GM23248 (cell line): ENCODE results near the gene MRPL36. TPM values are rescaled to one million over a fixed set of nuclear protein-coding genes. Genes with fewer than 3 reads are reported as not detected.

Experiments used
- DNase-seq: peaks from one replicate; pipeline ENCODE4 v3.0.0-alpha.2; 2015
- H2AFZ ChIP-seq: fragments of 200-600 bp; sonication (generic); 2 replicates; pipeline ENCODE4 v1.6.1; 2016; ENCODE audit warnings: antibody characterized with exemption
- H3F3A ChIP-seq: fragments of 200-600 bp; sonication (generic); 2 replicates; pipeline ENCODE4 v1.6.1; 2016; ENCODE audit warnings: mild to moderate bottlenecking, antibody characterized with exemption, mixed run types; ENCODE audit not compliant: insufficient read depth
- H3K27ac ChIP-seq: fragments of 200-600 bp; sonication (generic); 2 replicates; pipeline ENCODE4 v1.5.1; 2016; ENCODE audit warnings: mild to moderate bottlenecking
- H3K27me3 ChIP-seq: fragments of 200-600 bp; sonication (generic); replicated peaks from 2 replicates; pipeline ENCODE4 v1.6.1; 2016; ENCODE audit warnings: mild to moderate bottlenecking; ENCODE audit not compliant: insufficient read depth
- H3K36me3 ChIP-seq: fragments of 200-600 bp; sonication (generic); 2 replicates; pipeline ENCODE4 v1.6.1; 2016; ENCODE audit warnings: low read depth, mild to moderate bottlenecking
- H3K4me1 ChIP-seq: fragments of 200-600 bp; sonication (generic); 2 replicates; pipeline ENCODE4 v1.6.1; 2016; ENCODE audit warnings: mild to moderate bottlenecking; ENCODE audit not compliant: insufficient read depth
- H3K4me2 ChIP-seq: fragments of 200-600 bp; sonication (generic); one replicate; pipeline ENCODE4 v1.6.1; 2016; ENCODE audit warnings: mild to moderate bottlenecking; ENCODE audit not compliant: unreplicated experiment
- H3K4me3 ChIP-seq: fragments of 200-600 bp; sonication (generic); 2 replicates; pipeline ENCODE4 v1.5.1; 2016; ENCODE audit warnings: mild to moderate bottlenecking
- H3K79me2 ChIP-seq: fragments of 200-600 bp; sonication (generic); 2 replicates; pipeline ENCODE4 v1.6.1; 2016; ENCODE audit warnings: mild to moderate bottlenecking; ENCODE audit not compliant: insufficient read depth
- H3K9ac ChIP-seq: fragments of 200-600 bp; sonication (generic); 2 replicates; pipeline ENCODE4 v1.6.1; 2016; ENCODE audit warnings: mild to moderate bottlenecking
- H3K9me2 ChIP-seq: fragments of 200-600 bp; sonication (generic); 2 replicates; pipeline ENCODE4 v1.6.1; 2016; ENCODE audit warnings: mixed run types, mild to moderate bottlenecking, moderate library complexity; ENCODE audit not compliant: insufficient read depth
- H3K9me3 ChIP-seq: fragments of 200-600 bp; sonication (generic); one replicate; pipeline ENCODE4 v1.6.1; 2017; ENCODE audit warnings: low read depth
- H4K20me1 ChIP-seq: fragments of 200-600 bp; sonication (generic); 2 replicates; pipeline ENCODE4 v1.6.0; 2016; ENCODE audit not compliant: insufficient read depth
- EZH2 ChIP-seq: fragments of 200-600 bp; sonication (generic); IDR thresholded peaks from 2 replicates; pipeline ENCODE4 v1.6.1; 2018; ENCODE audit warnings: antibody characterized with exemption, mild to moderate bottlenecking; ENCODE audit not compliant: insufficient read depth, poor library complexity, severe bottlenecking
- EZH2phosphoT487 ChIP-seq: fragments of 200-600 bp; sonication (generic); IDR thresholded peaks from 2 replicates; pipeline ENCODE4 v1.6.1; 2018; ENCODE audit warnings: antibody characterized with exemption, moderate library complexity, mild to moderate bottlenecking, low read depth; ENCODE audit not compliant: insufficient read depth
- WGBS, 2 experiments: methylation state at CpG; one replicate each; pipeline ENCODE4 v1.1.6; 2015 to 2017; ENCODE audit warnings: low lambda C conversion rate in 2 of 2, low coverage in 1 of 2; ENCODE audit errors: missing lambda C conversion rate in 2 of 2; 5-methylcytosine and 5-hydroxymethylcytosine counted together
- in situ Hi-C: fragments of 300-500 bp; cut with MboI; formaldehyde crosslinking; loops from 2 replicates; pipeline ENCODE4 v1.15.0; 2020
- polyA plus RNA-seq: library from polyadenylated mRNA; unstranded; fragments of >200 nt; fragmentation: Nextera tagmentation; extraction: Ambion mirVana; gene quantifications from 2 replicates; pipeline ENCODE4 v1.2.1, GENCODE V29; 2016
- total RNA-seq: library from RNA; depleted of rRNA; stranded (reverse); fragments of >200 nt; shearing (Covaris generic); gene quantifications from 2 replicates; pipeline ENCODE4 v1.2.3, GENCODE V29; 2014

The MRPL36 gene
- total and polyA plus RNA-seq, 2 experiments from 2014 or later: 30.9 to 140 TPM

GRCh38 chr5:1751864-1752822, 47.5 kb downstream of the MRPL36 start:
- in situ Hi-C loops: loop anchor here (10.0 to 25.0 kb wide), 3 partner anchors 263 to 1860 kb away; no protein-coding TSS in a partner anchor
- no peak overlapping the region for H3K4me3 ChIP-seq
- H3K79me2 ChIP-seq: no peaks in the 10 kb centered on the region
- no peak overlapping the region for H3K9ac ChIP-seq
- no peak overlapping the region for H3K4me2 ChIP-seq
- no peak overlapping the region for H2AFZ ChIP-seq
- TF ChIP-seq EZH2: no peak
- no peak for TF ChIP-seq EZH2phosphoT487
- H3K27ac ChIP-seq: no peak overlapping the region
- DNase-seq: no peak
- H3F3A ChIP-seq: no peaks in the 10 kb centered on the region
- no peaks in the 10 kb centered on the region for H3K9me2 ChIP-seq
- WGBS, 2 experiments: 36 to 54% methylated on average over 24 to 29 of the region's 29 CpGs
- H3K9me3 ChIP-seq: no peaks in the 10 kb centered on the region
- no peaks in the 10 kb centered on the region for H3K4me1 ChIP-seq
- H4K20me1 ChIP-seq: no peaks in the 10 kb centered on the region
- peaks cover 36% of the 10 kb centered on the region for H3K27me3 ChIP-seq
- H3K36me3 ChIP-seq: no peaks in the 10 kb centered on the region

GRCh38 chr5:1751026-1751863, 48.4 kb downstream of the MRPL36 start:
- H2AFZ ChIP-seq: no peak overlapping the region
- no peaks in the 10 kb centered on the region for H3K36me3 ChIP-seq
- DNase-seq: no peak
- peaks cover 31% of the 10 kb centered on the region for H3K27me3 ChIP-seq
- TF ChIP-seq EZH2phosphoT487 (no peak), EZH2 (no peak)
- no peaks in the 10 kb centered on the region for H3K9me3 ChIP-seq
- no peaks in the 10 kb centered on the region for H3F3A ChIP-seq
- no peaks in the 10 kb centered on the region for H3K9me2 ChIP-seq
- no peak overlapping the region for H3K9ac ChIP-seq
- H3K4me1 ChIP-seq: no peaks in the 10 kb centered on the region
- 36 to 38% methylated on average over 21 to 27 of the region's 27 CpGs for WGBS, 2 experiments
- H3K4me3 ChIP-seq: no peak overlapping the region
- in situ Hi-C loops: loop anchor here (10.0 to 25.0 kb wide), 3 partner anchors 264 to 1861 kb away; no protein-coding TSS in a partner anchor
- no peaks in the 10 kb centered on the region for H4K20me1 ChIP-seq
- H3K79me2 ChIP-seq: no peaks in the 10 kb centered on the region
- H3K4me2 ChIP-seq: no peak overlapping the region
- H3K27ac ChIP-seq: no peak overlapping the region

- no peaks in the 10 kb centered on the region for H3K9me2 ChIP-seq
- peaks cover 31% of the 10 kb centered on the region for H3K27me3 ChIP-seq
- in situ Hi-C loops: loop anchor here (10.0 to 25.0 kb wide), 3 partner anchors 264 to 1862 kb away; no protein-coding TSS in a partner anchor
- H3K27ac ChIP-seq: no peak overlapping the region
- H3K36me3 ChIP-seq: no peaks in the 10 kb centered on the region
- no peaks in the 10 kb centered on the region for H3K79me2 ChIP-seq
- H2AFZ ChIP-seq: no peak overlapping the region
- H3K4me2 ChIP-seq: no peak overlapping the region
- no peaks in the 10 kb centered on the region for H3F3A ChIP-seq
- H3K4me1 ChIP-seq: no peaks in the 10 kb centered on the region
- H3K9ac ChIP-seq: no peak overlapping the region
- no peaks in the 10 kb centered on the region for H3K9me3 ChIP-seq
- no peak for DNase-seq
- WGBS, 2 experiments: 74 to 79% methylated on average over 17 of the region's 17 CpGs
- H4K20me1 ChIP-seq: no peaks in the 10 kb centered on the region
- no peak overlapping the region for H3K4me3 ChIP-seq
- TF ChIP-seq EZH2phosphoT487: no peak
- TF ChIP-seq EZH2: no peak
Measured at GRCh38 chr5:1750469-1750868, 49.2 kb downstream of the MRPL36 start.

GRCh38 chr5:1749346-1750124, 50.1 kb downstream of the MRPL36 start:
- no peak overlapping the region for H2AFZ ChIP-seq
- no peak overlapping the region for H3K4me2 ChIP-seq
- H3F3A ChIP-seq: no peaks in the 10 kb centered on the region
- H3K9me2 ChIP-seq: no peaks in the 10 kb centered on the region
- H3K27me3 ChIP-seq: peaks cover 24% of the 10 kb centered on the region
- no peak overlapping the region for H3K4me3 ChIP-seq
- no peak overlapping the region for H3K9ac ChIP-seq
- TF ChIP-seq EZH2 (no peak), EZH2phosphoT487 (no peak)
- 50 to 59% methylated on average over 18 to 19 of the region's 19 CpGs for WGBS, 2 experiments
- no peaks in the 10 kb centered on the region for H3K79me2 ChIP-seq
- H3K36me3 ChIP-seq: no peaks in the 10 kb centered on the region
- DNase-seq: no peak
- in situ Hi-C loops: loop anchor here (10.0 to 25.0 kb wide), 3 partner anchors 265 to 1863 kb away; no protein-coding TSS in a partner anchor
- no peaks in the 10 kb centered on the region for H3K9me3 ChIP-seq
- no peak overlapping the region for H3K27ac ChIP-seq
- no peaks in the 10 kb centered on the region for H4K20me1 ChIP-seq
- H3K4me1 ChIP-seq: no peaks in the 10 kb centered on the region
